ENCODE measurements around the gene ACTN2.

Gene ACTN2

GRCh38 chr1:236785477-236785876 is 99.2 kb downstream of the ACTN2 start:
- no peak for DNase-seq

- DNase-seq = no peak
Measured at GRCh38 chr1:236786453-236786852, 100.2 kb downstream of the ACTN2 start.

- no peak for DNase-seq
Measured at GRCh38 chr1:236794585-236795034, 108.3 kb downstream of the ACTN2 start.

GRCh38 chr1:236795035-236795756 is 108.9 kb downstream of the ACTN2 start, which contains the start of gene MTR:
Gene MTR (plus strand): TSS chr1:236795292. CDS start chr1:236795704, 412 bp downstream.
- peak; percentile 99 for DNase-seq

- no peak for DNase-seq
Measured at GRCh38 chr1:236795757-236796667, 109.7 kb downstream of the ACTN2 start.

- no peak for DNase-seq
Measured at GRCh38 chr1:236799001-236799400, 112.7 kb downstream of the ACTN2 start.

GRCh38 chr1:236800002-236800620 is 113.8 kb downstream of the ACTN2 start:
- no peak for DNase-seq

- DNase-seq = no peak
Measured at GRCh38 chr1:236800623-236801022, 114.3 kb downstream of the ACTN2 start.

GRCh38 chr1:236802264-236802663 is 116.0 kb downstream of the ACTN2 start:
- DNase-seq = no peak

GRCh38 chr1:236806634-236807033 is 120.3 kb downstream of the ACTN2 start:
- DNase-seq = no peak

- no peak for DNase-seq
Measured at GRCh38 chr1:236808005-236808404, 121.7 kb downstream of the ACTN2 start.

- no peak for DNase-seq
Measured at GRCh38 chr1:236808564-236809130, 122.3 kb downstream of the ACTN2 start.

- DNase-seq = no peak
Measured at GRCh38 chr1:236809148-236809547, 122.8 kb downstream of the ACTN2 start.

GRCh38 chr1:236810018-236810417 is 123.7 kb downstream of the ACTN2 start:
- DNase-seq = no peak

GRCh38 chr1:236812334-236813030 is 126.2 kb downstream of the ACTN2 start:
- DNase-seq = no peak

Measured in activated effector memory CD4-positive, alpha-beta T cell treated with anti-CD3 and anti-CD28 coated beads, Interleukin-2, amount 50 U/mL, for 16 hours (primary cell).